ENCODE measurements around the gene ZBTB7C.
"Not testable (repeated sequence)": the region's sequence is repeated elsewhere in the genome, so short reads cannot be mapped to it uniquely, and the experiment has no call there.

Gene ZBTB7C

GRCh38 chr18:48408727-48409590 lies at the start of gene ZBTB7C:
Gene ZBTB7C (minus strand): TSS chr18:48409383.
- no peak for DNase-seq (ENCODE audit: low read depth)

GRCh38 chr18:48456838-48457237 lies 47.7 kb upstream of the ZBTB7C start:
- DNase-seq (ENCODE audit: low read depth): no peak

GRCh38 chr18:48455555-48456478 lies 46.6 kb upstream of the ZBTB7C start:
- peak; percentile 33 for DNase-seq (ENCODE audit: low read depth)

- DNase-seq (ENCODE audit: low read depth): no peak
Measured at GRCh38 chr18:48454261-48454757, 45.1 kb upstream of the ZBTB7C start.

GRCh38 chr18:48453330-48454066 lies 44.3 kb upstream of the ZBTB7C start:
- no peak for DNase-seq (ENCODE audit: low read depth)

- no peak for DNase-seq (ENCODE audit: low read depth)
Measured at GRCh38 chr18:48452861-48453323, 43.7 kb upstream of the ZBTB7C start.

GRCh38 chr18:48450685-48451084 lies 41.5 kb upstream of the ZBTB7C start:
- DNase-seq (ENCODE audit: low read depth): no peak

GRCh38 chr18:48446582-48447225 lies 37.5 kb upstream of the ZBTB7C start:
- no peak for DNase-seq (ENCODE audit: low read depth)

GRCh38 chr18:48445540-48445939 lies 36.4 kb upstream of the ZBTB7C start:
- DNase-seq (ENCODE audit: low read depth): peak; percentile 37

- no peak for DNase-seq (ENCODE audit: low read depth)
Measured at GRCh38 chr18:48442761-48443160, 33.6 kb upstream of the ZBTB7C start.

- DNase-seq (ENCODE audit: low read depth): no peak
Measured at GRCh38 chr18:48441405-48441881, 32.3 kb upstream of the ZBTB7C start.

GRCh38 chr18:48440924-48441323 lies 31.7 kb upstream of the ZBTB7C start:
- no peak for DNase-seq (ENCODE audit: low read depth)

- no peak for DNase-seq (ENCODE audit: low read depth)
Measured at GRCh38 chr18:48436907-48437306, 27.7 kb upstream of the ZBTB7C start.

- DNase-seq (ENCODE audit: low read depth): not testable (repeated sequence)
Measured at GRCh38 chr18:48434382-48434781, 25.2 kb upstream of the ZBTB7C start.

GRCh38 chr18:48433541-48433940 lies 24.4 kb upstream of the ZBTB7C start:
- DNase-seq (ENCODE audit: low read depth): no peak

GRCh38 chr18:48430150-48430549 lies 21.0 kb upstream of the ZBTB7C start:
- DNase-seq (ENCODE audit: low read depth): no peak

GRCh38 chr18:48428475-48429177 lies 19.4 kb upstream of the ZBTB7C start:
- no peak for DNase-seq (ENCODE audit: low read depth)

GRCh38 chr18:48422947-48423378 lies 13.8 kb upstream of the ZBTB7C start:
- DNase-seq (ENCODE audit: low read depth): no peak

GRCh38 chr18:48419277-48420022 lies 10.3 kb upstream of the ZBTB7C start:
- DNase-seq (ENCODE audit: low read depth): no peak
